GM10266 (cell line): ENCODE measurements around the gene CHRD.

Experiments used
- DNase-seq: peaks from one replicate; pipeline ENCODE4 v3.0.0; 2012; ENCODE audit errors: extremely low spot score
- TF ChIP-seq, protein P1 (sequence below): IDR thresholded peaks from 2 replicates; pipeline ENCODE4 v1.5.1; 2012; ENCODE audit warnings: mild to moderate bottlenecking, low read depth; ENCODE audit not compliant: control insufficient read depth, insufficient read depth; ENCODE audit errors: missing control alignments

Gene CHRD

DNA sequence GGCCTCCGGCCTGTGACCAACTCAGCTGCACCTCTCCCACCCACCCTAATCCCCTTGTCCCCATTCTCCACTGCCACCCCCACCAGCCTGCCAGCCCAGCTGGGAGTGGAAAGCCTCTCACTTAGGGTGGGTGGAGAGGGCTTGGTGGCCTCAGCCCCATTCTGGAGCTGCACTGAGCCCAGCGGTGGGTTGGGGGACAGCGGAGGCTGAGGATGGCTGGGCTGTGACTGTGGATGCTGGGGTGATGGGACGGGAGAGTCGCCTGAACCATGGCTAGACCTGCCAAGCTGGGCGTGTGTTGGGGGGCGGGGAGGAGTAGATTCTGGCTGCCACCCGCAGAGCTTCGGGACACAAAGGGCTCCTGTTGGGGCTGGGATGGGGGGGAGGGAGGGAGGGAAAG is 20.2 kb upstream of the CHRD start:
- TF ChIP-seq, protein P1, sequence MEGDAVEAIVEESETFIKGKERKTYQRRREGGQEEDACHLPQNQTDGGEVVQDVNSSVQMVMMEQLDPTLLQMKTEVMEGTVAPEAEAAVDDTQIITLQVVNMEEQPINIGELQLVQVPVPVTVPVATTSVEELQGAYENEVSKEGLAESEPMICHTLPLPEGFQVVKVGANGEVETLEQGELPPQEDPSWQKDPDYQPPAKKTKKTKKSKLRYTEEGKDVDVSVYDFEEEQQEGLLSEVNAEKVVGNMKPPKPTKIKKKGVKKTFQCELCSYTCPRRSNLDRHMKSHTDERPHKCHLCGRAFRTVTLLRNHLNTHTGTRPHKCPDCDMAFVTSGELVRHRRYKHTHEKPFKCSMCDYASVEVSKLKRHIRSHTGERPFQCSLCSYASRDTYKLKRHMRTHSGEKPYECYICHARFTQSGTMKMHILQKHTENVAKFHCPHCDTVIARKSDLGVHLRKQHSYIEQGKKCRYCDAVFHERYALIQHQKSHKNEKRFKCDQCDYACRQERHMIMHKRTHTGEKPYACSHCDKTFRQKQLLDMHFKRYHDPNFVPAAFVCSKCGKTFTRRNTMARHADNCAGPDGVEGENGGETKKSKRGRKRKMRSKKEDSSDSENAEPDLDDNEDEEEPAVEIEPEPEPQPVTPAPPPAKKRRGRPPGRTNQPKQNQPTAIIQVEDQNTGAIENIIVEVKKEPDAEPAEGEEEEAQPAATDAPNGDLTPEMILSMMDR = no peak
- DNase-seq = no peak

DNA sequence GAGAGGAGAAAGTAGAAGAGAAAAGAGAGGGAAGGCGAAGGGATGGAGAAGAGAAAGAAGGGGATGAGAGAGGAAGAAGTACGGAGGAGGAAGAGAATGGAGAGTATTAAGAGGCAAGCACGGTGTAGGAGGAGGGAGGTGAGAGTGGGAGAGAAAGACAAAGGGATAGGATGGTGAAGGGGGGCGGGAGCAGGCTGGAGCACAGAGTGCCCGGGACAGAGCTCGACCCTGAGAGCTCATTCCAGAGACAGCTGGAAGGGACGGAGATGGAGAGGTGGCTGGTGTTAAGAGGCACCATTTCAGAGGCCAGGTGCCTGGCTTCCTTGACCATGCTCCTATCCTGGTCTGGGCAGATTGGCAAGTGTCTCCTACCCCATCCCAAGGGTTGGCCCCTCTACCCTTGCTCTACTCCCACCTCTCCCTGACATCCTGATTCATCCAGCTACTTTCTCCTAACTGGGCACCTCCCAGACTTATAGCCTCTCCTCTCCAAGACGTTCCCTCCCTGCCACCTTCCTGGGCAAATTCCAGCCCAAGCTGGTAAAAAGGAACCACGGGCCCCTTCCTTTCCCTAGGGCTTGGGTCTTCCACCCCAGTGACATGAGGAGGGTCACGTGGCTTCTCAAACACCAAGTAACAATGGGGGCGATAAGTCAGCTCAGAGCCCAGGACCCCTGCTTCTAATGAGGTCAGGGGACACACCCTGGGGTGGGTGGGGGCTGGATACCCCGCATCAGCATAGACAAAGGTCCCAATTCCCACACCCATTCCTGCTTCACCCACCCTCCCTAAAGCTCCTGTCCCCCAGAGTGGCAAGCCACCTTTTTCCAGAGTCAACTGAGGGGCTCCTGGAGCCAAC is 19.6 kb upstream of the CHRD start:
- DNase-seq = no peak
- TF ChIP-seq, protein P1 = no peak

DNA sequence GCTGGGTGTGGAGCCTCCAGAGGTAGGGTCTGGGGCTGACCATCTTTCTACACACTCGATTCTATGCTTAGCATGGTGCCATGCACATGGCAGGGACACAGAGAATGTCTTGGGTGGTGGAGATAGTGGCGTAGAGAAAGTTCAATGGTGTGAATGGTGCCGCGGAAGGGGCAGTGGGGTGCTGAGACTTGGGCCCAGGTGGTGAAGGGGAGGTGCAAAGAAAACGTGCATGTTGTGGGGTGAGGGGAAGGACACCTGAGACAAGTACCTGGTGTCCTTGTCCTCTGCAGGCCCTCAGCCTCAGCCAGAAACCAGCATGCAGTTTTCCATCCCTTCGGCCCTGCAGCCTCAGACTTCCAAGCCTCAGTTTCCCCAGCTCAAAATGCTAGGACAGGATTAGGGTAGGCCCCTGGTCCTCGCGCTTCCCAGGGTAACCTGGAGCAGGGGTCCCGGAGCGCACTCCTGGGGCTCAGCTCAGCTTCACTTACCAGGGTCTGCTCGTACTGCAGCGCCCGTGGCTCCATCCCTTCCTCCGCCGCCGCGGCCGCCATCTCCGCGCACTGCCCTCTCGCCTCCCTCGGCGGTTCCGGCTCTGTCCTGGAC is 18.8 kb upstream of the CHRD start:
- no peak for DNase-seq
- TF ChIP-seq, protein P1 = no peak

DNA sequence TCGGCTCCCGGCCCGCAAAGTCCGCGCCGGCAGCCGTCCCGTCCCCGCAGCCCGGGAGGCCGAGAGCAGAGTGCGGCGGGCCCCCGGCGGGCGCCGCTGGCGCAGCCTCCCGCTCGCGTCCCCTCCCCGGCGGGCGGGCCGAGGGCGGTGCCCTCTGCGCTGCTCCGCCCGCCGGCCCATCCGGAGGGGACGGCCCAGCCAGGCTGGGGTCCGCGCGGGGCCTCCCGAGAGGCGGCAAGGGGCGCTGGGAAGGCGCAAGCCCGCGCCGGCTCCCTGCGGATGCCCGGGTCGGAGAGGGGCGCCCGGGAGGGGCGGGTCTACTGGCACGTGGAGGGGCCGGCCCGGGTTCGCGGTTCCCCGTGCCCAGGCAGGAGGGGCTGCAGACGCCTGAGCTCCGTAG is 18.3 kb upstream of the CHRD start, which contains the start of the genes CLCN2 and POLR2H:
Gene CLCN2 (minus strand): TSS at position 74 of the 400 bp plus-strand sequence. CDS start 126 bp downstream, outside the sequence.
Gene POLR2H (plus strand): TSS at position 179 of the 400 bp plus-strand sequence. CDS start 1,783 bp downstream, outside the sequence.
- TF ChIP-seq, protein P1 = no peak
- DNase-seq = peak; percentile 89

DNA sequence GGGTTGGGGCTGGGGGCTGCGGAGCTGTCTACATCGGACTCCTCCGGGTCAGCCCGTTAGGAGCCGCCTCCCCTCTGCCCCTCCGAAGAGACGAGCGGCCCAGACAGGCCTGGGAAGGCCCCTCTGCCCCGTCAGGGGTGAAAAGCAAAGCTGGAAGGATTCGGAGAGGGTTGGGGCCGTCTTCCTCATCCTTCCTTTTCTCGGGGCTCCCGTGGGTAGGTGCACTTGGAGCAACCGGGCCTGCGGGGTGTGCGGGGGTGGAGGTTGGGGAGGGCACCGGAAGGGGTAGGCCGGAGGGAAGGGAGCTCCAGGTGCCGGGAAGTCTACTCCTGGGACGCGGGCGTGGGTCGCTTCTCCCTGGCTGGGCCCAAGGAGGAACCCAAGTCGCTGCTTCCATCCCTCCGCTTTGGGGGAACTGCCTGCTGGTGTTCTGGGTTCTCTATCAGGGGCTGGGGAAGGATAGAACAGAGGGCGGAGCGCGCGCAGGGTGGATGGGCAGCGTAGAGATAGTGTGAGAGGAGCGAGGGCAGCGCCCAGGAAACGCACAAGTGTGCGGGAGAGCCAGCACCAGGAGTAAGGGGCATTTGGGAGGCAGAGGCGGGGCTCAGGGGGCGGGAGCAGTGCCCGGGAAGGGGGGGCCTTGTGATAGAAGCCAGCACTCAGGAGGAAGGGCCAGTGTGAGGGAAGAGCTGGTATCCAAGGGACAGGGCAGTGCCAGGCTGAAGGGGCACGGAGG is 17.8 kb upstream of the CHRD start:
- TF ChIP-seq, protein P1 = no peak
- DNase-seq = peak; percentile 82

DNA sequence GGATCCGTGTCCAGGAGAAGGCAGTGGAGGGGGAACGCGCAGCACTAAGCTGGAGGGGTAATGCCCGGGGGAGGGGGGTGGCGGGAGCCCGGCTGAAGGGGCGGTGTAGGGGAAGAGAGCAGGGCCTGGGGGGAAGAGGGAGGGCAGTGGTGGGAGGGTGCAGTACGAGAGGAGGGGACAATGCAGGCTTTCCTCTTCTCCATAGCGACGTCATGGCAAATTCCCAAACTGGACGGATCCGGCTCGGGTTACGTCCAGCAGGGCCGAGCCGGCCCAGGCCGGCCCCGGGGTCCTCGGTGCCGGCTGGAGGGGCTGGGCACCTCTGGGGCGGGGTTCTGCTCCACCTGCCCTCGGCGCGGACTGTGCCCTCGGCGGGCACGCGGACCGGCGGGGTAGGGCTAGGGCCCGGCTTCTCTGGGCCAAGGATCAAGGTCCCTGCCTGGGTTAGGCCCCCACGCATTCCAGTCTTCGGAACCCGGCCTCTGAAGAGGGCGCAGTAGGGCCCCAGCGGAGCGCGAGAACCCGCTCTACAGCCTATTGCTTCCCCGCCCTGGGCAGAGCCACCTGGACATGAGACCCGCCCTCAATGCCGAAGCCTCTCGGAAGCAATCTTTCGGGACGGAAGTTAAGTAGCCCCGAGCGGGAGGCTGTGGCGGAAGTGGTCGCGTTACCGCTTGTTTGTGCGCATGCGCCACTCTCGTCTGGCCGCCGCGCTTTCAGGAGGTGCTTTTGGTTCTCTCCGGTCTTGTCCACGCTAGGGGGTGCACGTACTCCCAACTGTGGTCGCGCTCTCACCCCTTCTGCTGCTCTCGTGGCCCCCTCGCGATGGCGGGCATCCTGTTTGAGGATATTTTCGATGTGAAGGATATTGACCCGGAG is 16.9 kb upstream of the CHRD start:
- DNase-seq = peak; percentile 99
- TF ChIP-seq, protein P1 = peak; percentile 79
